Measurements from ENCODE around the gene SYK.
A peak's percentile ranks its signal among the peaks of the same experiment; 100 is the strongest.

DNA sequence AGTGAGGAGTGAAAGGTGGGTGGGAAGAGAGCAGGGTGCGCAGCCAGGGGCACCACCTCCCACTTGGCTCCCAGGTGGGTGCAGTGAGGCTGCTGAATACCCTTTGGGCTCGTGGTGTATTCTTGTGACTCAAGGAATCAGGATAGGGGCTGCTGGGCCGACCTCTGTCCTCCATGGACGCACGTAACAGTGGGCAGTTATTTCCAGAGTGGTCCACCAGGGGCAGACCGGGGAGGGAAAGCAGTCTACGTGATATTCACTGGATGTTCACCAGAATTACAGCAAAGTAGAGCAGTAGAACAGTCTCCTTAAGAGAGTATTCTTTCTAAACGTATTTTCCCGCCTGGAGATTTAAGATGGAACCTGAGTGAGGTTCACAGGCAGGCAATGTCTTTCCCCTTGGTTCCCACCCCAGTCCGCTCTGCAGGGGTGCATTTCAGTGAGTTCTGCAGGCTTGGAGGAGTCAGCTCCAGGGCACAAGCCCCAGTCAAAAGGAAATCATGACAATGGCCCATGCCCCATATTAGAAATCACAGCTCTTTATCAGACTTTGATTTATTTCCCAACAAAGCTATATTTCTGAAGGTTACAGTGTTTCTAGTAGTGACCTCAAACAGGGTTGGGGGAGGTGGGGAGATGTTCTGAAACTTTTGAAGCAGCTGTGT, 88.7 kb downstream of the SYK start:
- TF ChIP-seq, protein P1, sequence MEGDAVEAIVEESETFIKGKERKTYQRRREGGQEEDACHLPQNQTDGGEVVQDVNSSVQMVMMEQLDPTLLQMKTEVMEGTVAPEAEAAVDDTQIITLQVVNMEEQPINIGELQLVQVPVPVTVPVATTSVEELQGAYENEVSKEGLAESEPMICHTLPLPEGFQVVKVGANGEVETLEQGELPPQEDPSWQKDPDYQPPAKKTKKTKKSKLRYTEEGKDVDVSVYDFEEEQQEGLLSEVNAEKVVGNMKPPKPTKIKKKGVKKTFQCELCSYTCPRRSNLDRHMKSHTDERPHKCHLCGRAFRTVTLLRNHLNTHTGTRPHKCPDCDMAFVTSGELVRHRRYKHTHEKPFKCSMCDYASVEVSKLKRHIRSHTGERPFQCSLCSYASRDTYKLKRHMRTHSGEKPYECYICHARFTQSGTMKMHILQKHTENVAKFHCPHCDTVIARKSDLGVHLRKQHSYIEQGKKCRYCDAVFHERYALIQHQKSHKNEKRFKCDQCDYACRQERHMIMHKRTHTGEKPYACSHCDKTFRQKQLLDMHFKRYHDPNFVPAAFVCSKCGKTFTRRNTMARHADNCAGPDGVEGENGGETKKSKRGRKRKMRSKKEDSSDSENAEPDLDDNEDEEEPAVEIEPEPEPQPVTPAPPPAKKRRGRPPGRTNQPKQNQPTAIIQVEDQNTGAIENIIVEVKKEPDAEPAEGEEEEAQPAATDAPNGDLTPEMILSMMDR (IDR thresholded peaks at IDR 0.05 in 2 of 3, conservative IDR thresholded peaks at IDR 0.05 in 1 of 3; ENCODE audit: borderline replicate concordance in 1 of 3, insufficient read depth in 1 of 3, low read depth in 2 of 3, low read length in 2 of 3), result peak in 2 of 3 experiments; percentile 21 to 30; a peak in 2 of 6 replicates
- no peak for TF ChIP-seq RAD21 (IDR thresholded peaks at IDR 0.05; ENCODE audit: low read depth)
- no peak for TF ChIP-seq SIN3A (IDR thresholded peaks at IDR 0.05; ENCODE audit: low read depth)
- no peak for TF ChIP-seq YY1 (IDR thresholded peaks at IDR 0.05; ENCODE audit: extremely low read depth, insufficient replicate concordance, low read depth, low read length)
- TF ChIP-seq, protein P2, sequence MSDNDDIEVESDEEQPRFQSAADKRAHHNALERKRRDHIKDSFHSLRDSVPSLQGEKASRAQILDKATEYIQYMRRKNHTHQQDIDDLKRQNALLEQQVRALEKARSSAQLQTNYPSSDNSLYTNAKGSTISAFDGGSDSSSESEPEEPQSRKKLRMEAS (IDR thresholded peaks at IDR 0.05), result no peak
- no peak for TF ChIP-seq ZFX (IDR thresholded peaks at IDR 0.05)
- TF ChIP-seq POLR2AphosphoS5 (IDR thresholded peaks at IDR 0.05; ENCODE audit: low read depth, low read length), result no peak
- TF ChIP-seq POLR2A (IDR thresholded peaks at IDR 0.05; ENCODE audit: borderline replicate concordance, extremely low read depth, insufficient read depth, insufficient read length), result no peak
- TF ChIP-seq EZH2 (IDR thresholded peaks at IDR 0.05), result no peak
- no peak for TF ChIP-seq SRF (IDR thresholded peaks at IDR 0.05; ENCODE audit: low read depth)

Measured in HCT116 (cell line).